ENCODE results near the gene SMARCD3.

SMARCD3 gene

GRCh38 chr7:151251689-151252560 is 3.4 kb upstream of the SMARCD3 start:
- TF ChIP-seq CTCF (IDR thresholded peaks at IDR 0.05): no peak
- peaks cover 86% of the 10 kb centered on the region for H3K27me3 ChIP-seq
- no peak overlapping the region for H3K4me3 ChIP-seq (ENCODE audit: low read depth in 1 of 2, low read length in 1 of 2)
- no peak overlapping the region for H3K27ac ChIP-seq
- H3K9me3 ChIP-seq: no peaks in the 10 kb centered on the region
- no peaks in the 10 kb centered on the region for H3K36me3 ChIP-seq
- peaks cover 11 to 30% of the 10 kb centered on the region in 2 experiments for H3K4me1 ChIP-seq (ENCODE audit: control insufficient read depth in 1 of 2, insufficient read depth in 1 of 2, low read depth in 1 of 2, low read length in 1 of 2)

DNA sequence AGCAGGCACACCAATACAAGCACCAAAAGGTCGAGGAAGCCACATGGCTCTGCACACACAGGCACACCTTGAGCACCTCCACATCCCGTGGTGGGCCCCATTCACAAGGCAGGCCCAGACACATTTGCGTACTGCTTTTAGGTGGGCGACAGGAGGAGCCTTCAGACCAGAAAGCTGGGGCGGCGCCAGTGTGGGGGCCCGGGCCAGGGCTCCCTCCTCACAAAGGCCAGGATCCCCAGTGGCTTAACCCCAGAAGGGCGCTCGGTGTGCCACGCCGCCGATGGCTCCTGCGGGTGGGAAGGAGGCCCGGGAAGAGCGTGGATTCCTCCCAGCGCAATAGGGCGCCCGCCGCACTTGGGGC is 2.8 kb upstream of the SMARCD3 start:
- Histone ChIP-seq H3K4me1 (ENCODE audit: control insufficient read depth in 1 of 2, insufficient read depth in 1 of 2, low read depth in 1 of 2, low read length in 1 of 2) (peaks cover 11 to 30% of the 10 kb centered on the region in 2 experiments), H3K27ac (no peak overlapping the region), H3K4me3 (ENCODE audit: low read depth in 1 of 2, low read length in 1 of 2) (no peak overlapping the region), H3K9me3 (no peaks in the 10 kb centered on the region), H3K36me3 (no peaks in the 10 kb centered on the region), H3K27me3 (peaks cover 92% of the 10 kb centered on the region)
- no peak for TF ChIP-seq CTCF (IDR thresholded peaks at IDR 0.05)

GRCh38 chr7:151250181-151251132 is 2.0 kb upstream of the SMARCD3 start:
- TF ChIP-seq CTCF (IDR thresholded peaks at IDR 0.05): no peak
- Histone ChIP-seq H3K36me3 (no peaks in the 10 kb centered on the region), H3K4me1 (ENCODE audit: control insufficient read depth in 1 of 2, insufficient read depth in 1 of 2, low read depth in 1 of 2, low read length in 1 of 2) (peaks cover 11 to 33% of the 10 kb centered on the region in 2 experiments), H3K4me3 (ENCODE audit: low read depth in 1 of 2, low read length in 1 of 2) (no peak overlapping the region), H3K27ac (no peak overlapping the region), H3K27me3 (peaks cover 100% of the 10 kb centered on the region), H3K9me3 (no peaks in the 10 kb centered on the region)

DNA sequence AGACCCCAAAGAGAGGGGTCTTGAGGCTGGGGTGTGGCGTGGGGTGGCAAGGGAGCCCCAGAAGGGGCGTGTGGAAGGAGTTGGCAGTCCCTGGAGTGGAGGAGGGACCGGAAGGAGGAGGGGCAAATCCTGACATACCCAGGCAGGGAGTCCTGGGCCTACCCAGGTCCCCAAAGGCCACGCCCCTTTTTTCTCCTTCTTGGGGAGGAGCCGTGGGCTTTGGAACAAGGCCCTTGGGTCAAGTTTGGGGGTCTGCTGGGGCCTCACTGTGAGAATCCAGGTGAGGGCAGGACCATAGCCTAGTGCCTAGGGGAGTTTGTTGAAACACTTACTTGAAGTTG is 1.2 kb upstream of the SMARCD3 start:
- Histone ChIP-seq H3K9me3 (no peaks in the 10 kb centered on the region), H3K4me1 (ENCODE audit: control insufficient read depth in 1 of 2, insufficient read depth in 1 of 2, low read depth in 1 of 2, low read length in 1 of 2) (peaks cover 18 to 41% of the 10 kb centered on the region in 2 experiments), H3K27me3 (peaks cover 100% of the 10 kb centered on the region), H3K27ac (no peak overlapping the region), H3K36me3 (no peaks in the 10 kb centered on the region), H3K4me3 (ENCODE audit: low read depth in 1 of 2, low read length in 1 of 2) (no peak overlapping the region)
- no peak for TF ChIP-seq CTCF (IDR thresholded peaks at IDR 0.05)

DNA sequence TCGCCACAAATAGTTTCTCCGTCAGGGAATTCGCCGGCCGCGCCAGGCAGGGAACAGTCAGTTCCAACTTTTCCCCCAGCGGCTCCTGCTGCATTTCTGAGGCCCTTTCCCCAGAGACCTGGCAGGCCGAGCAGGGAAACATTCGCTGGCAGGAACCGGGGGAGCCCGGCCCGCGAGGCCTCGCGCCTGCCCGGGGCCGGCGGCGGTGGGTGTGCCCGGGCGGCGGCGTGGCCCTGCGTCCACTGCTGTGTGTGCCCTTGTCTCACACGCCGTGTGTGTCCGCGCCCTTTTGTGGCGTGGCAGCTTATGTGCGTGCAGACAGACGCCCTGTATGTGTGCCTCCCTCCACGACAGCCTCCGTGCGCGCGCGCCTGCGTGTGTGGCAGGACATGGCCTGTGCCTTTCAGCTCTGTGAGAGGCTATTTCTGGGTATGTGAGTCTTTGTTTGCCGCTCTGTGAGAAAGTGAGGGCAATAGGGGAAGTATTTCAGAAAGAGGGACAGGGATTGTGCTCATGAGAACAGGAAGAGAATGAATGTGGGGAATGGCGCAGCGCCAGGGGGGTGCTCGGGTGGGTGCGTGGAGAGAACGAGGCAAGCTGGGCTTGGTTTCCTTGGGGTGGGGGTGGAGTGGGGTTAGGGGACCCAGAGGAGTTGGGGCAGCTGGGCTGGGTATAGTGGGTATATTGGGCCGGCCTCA is 689 bp upstream of the SMARCD3 start:
- TF ChIP-seq CTCF (IDR thresholded peaks at IDR 0.05): no peak
- Histone ChIP-seq H3K27ac (no peak overlapping the region), H3K4me3 (ENCODE audit: low read depth in 1 of 2, low read length in 1 of 2) (peak overlapping the region; percentile 12 to 34), H3K4me1 (ENCODE audit: control insufficient read depth in 1 of 2, insufficient read depth in 1 of 2, low read depth in 1 of 2, low read length in 1 of 2) (peaks cover 23 to 46% of the 10 kb centered on the region in 2 experiments), H3K36me3 (no peaks in the 10 kb centered on the region), H3K27me3 (peaks cover 100% of the 10 kb centered on the region), H3K9me3 (no peaks in the 10 kb centered on the region)

All from neutrophil (primary cell).